Thyroid gland (tissue), 4 donors: ENCODE results near the gene PPP3CA.

Experiments used
- POLR2A ChIP-seq, 2 donors: fragments of 450-650 bp; IDR thresholded peaks; one replicate each; pipeline ENCODE4 v1.6.1; 2017; ENCODE audit warnings: antibody characterized with exemption in 2 of 2, mild to moderate bottlenecking in 2 of 2, moderate library complexity in 1 of 2
- TF ChIP-seq, protein P1 (sequence below), 6 experiments: fragments of 200-600 bp in 3 of 6; fragments of 450-650 bp in 3 of 6; sonication (generic) in 3 of 6; IDR thresholded peaks; one replicate each; pipeline ENCODE4 v1.5.1; 2016 to 2019; ENCODE audit warnings: antibody characterized with exemption in 6 of 6, mild to moderate bottlenecking in 2 of 6, inconsistent platforms in 1 of 6, moderate library complexity in 1 of 6

DNA sequence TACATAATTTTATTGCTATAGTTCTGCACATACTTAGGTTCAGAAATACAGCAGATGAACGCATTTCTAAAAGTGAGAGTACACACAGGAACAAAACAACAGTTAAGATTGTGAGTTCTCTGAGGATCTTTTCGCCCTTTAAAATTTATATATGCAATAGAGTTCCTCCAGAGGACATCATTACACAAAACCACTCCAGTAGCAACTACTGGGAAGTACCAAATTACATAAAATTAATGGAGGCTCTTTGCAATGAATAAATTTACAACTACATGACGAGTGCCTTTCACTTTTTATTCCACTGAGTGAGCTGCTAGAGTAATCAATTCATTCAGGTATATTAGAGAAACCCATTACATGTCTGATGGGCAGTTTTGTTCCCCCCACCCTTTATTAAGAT is 107.2 kb downstream of the PPP3CA start:
- TF ChIP-seq, protein P1, sequence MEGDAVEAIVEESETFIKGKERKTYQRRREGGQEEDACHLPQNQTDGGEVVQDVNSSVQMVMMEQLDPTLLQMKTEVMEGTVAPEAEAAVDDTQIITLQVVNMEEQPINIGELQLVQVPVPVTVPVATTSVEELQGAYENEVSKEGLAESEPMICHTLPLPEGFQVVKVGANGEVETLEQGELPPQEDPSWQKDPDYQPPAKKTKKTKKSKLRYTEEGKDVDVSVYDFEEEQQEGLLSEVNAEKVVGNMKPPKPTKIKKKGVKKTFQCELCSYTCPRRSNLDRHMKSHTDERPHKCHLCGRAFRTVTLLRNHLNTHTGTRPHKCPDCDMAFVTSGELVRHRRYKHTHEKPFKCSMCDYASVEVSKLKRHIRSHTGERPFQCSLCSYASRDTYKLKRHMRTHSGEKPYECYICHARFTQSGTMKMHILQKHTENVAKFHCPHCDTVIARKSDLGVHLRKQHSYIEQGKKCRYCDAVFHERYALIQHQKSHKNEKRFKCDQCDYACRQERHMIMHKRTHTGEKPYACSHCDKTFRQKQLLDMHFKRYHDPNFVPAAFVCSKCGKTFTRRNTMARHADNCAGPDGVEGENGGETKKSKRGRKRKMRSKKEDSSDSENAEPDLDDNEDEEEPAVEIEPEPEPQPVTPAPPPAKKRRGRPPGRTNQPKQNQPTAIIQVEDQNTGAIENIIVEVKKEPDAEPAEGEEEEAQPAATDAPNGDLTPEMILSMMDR (IDR thresholded peaks at IDR 0.05) = no peak
- no peak for TF ChIP-seq POLR2A (IDR thresholded peaks at IDR 0.05)
